Stimulated activated naive CD8-positive, alpha-beta T cell treated with anti-CD3 and anti-CD28 coated beads, Interleukin-15, Interleukin-2, amounts not matched to agents 100 ng/mL and 50 ng/mL, for 24 hours (primary cell): ENCODE data around the gene CIB4.
"Not testable (repeated sequence)": the region's sequence is repeated elsewhere in the genome, so short reads cannot be mapped to it uniquely, and the experiment has no call there.

ENCODE experiments used
- H3K27ac Mint-ChIP-seq: one replicate; pipeline ENCODE4 v1.8.0; 2021; ENCODE audit warnings: mild to moderate bottlenecking, mixed read lengths
- H3K27me3 Mint-ChIP-seq: one replicate; pipeline ENCODE4 v1.8.0; 2021; ENCODE audit warnings: mixed read lengths
- H3K36me3 Mint-ChIP-seq: one replicate; pipeline ENCODE4 v1.8.0; 2021; ENCODE audit warnings: low read depth, mixed read lengths
- H3K4me1 Mint-ChIP-seq: one replicate; pipeline ENCODE4 v1.8.0; 2021; ENCODE audit warnings: low read depth, mixed read lengths
- H3K4me3 Mint-ChIP-seq: one replicate; pipeline ENCODE4 v1.8.0; 2021; ENCODE audit warnings: mild to moderate bottlenecking, mixed read lengths
- H3K9me3 Mint-ChIP-seq: one replicate; pipeline ENCODE4 v1.8.0; 2021; ENCODE audit warnings: mixed read lengths

CIB4 gene

GRCh38 chr2:26574066-26574899 is 66.9 kb downstream of the CIB4 start:
- Mint-ChIP-seq H3K27ac (no peak overlapping the region), H3K4me3 (no peak overlapping the region), H3K27me3 (peaks cover 14% of the 10 kb centered on the region), H3K9me3 (no peaks in the 10 kb centered on the region), H3K4me1 (no peaks in the 10 kb centered on the region), H3K36me3 (no peaks in the 10 kb centered on the region)

GRCh38 chr2:26573241-26573925 is 67.8 kb downstream of the CIB4 start:
- Mint-ChIP-seq H3K9me3 (no peaks in the 10 kb centered on the region), H3K27me3 (peaks cover 12% of the 10 kb centered on the region), H3K27ac (no peak overlapping the region), H3K36me3 (no peaks in the 10 kb centered on the region), H3K4me1 (no peaks in the 10 kb centered on the region), H3K4me3 (no peak overlapping the region)

- H3K4me3 Mint-ChIP-seq: no peak overlapping the region
- H3K36me3 Mint-ChIP-seq: no peaks in the 10 kb centered on the region
- H3K9me3 Mint-ChIP-seq: no peaks in the 10 kb centered on the region
- no peak overlapping the region for H3K27ac Mint-ChIP-seq
- H3K27me3 Mint-ChIP-seq: peaks cover 12% of the 10 kb centered on the region
- no peaks in the 10 kb centered on the region for H3K4me1 Mint-ChIP-seq
These were observed 68.6 kb downstream of the CIB4 start for GRCh38 chr2:26572591-26572990.

GRCh38 chr2:26571316-26571715 is 69.8 kb downstream of the CIB4 start:
- H3K4me3 Mint-ChIP-seq: no peak overlapping the region
- H3K27ac Mint-ChIP-seq: no peak overlapping the region
- H3K4me1 Mint-ChIP-seq: no peaks in the 10 kb centered on the region
- no peaks in the 10 kb centered on the region for H3K36me3 Mint-ChIP-seq
- H3K9me3 Mint-ChIP-seq: no peaks in the 10 kb centered on the region
- peaks cover 18% of the 10 kb centered on the region for H3K27me3 Mint-ChIP-seq

- Mint-ChIP-seq H3K4me3 (no peak overlapping the region), H3K27me3 (peaks cover 27% of the 10 kb centered on the region)
These were observed 71.1 kb downstream of the CIB4 start for GRCh38 chr2:26570083-26570430.

GRCh38 chr2:26569216-26570082 is 71.7 kb downstream of the CIB4 start:
- no peaks in the 10 kb centered on the region for H3K4me1 Mint-ChIP-seq
- no peaks in the 10 kb centered on the region for H3K36me3 Mint-ChIP-seq
- peaks cover 30% of the 10 kb centered on the region for H3K27me3 Mint-ChIP-seq
- H3K9me3 Mint-ChIP-seq: no peaks in the 10 kb centered on the region
- H3K27ac Mint-ChIP-seq: no peak overlapping the region
- H3K4me3 Mint-ChIP-seq: no peak overlapping the region

More at GRCh38 chr2:26570083-26570430, 71.1 kb downstream of the CIB4 start:
- Mint-ChIP-seq H3K27ac (no peak overlapping the region), H3K4me1 (no peaks in the 10 kb centered on the region), H3K9me3 (no peaks in the 10 kb centered on the region), H3K36me3 (no peaks in the 10 kb centered on the region)

- H3K4me3 Mint-ChIP-seq: no peak overlapping the region
- H3K27ac Mint-ChIP-seq: no peak overlapping the region
- H3K27me3 Mint-ChIP-seq: peaks cover 41% of the 10 kb centered on the region
- H3K4me1 Mint-ChIP-seq: peaks cover 1% of the 10 kb centered on the region
- no peaks in the 10 kb centered on the region for H3K9me3 Mint-ChIP-seq
- no peaks in the 10 kb centered on the region for H3K36me3 Mint-ChIP-seq
These were observed 72.9 kb downstream of the CIB4 start for GRCh38 chr2:26568076-26568890.

- Mint-ChIP-seq H3K27ac (no peak overlapping the region), H3K27me3 (peaks cover 48% of the 10 kb centered on the region), H3K9me3 (no peaks in the 10 kb centered on the region), H3K36me3 (no peaks in the 10 kb centered on the region), H3K4me1 (peaks cover 9% of the 10 kb centered on the region), H3K4me3 (no peak overlapping the region)
These were observed 73.6 kb downstream of the CIB4 start for GRCh38 chr2:26567534-26567933.

- not testable (repeated sequence) for H3K9me3 Mint-ChIP-seq, H3K36me3 Mint-ChIP-seq, H3K4me3 Mint-ChIP-seq, H3K27ac Mint-ChIP-seq
- H3K4me1 Mint-ChIP-seq: peaks cover 14% of the 10 kb centered on the region
- H3K27me3 Mint-ChIP-seq: peaks cover 53% of the 10 kb centered on the region
These were observed 74.4 kb downstream of the CIB4 start for GRCh38 chr2:26566731-26567130.

- Mint-ChIP-seq H3K9me3 (no peaks in the 10 kb centered on the region), H3K27ac (no peak overlapping the region), H3K36me3 (no peaks in the 10 kb centered on the region), H3K4me1 (peaks cover 16% of the 10 kb centered on the region), H3K4me3 (no peak overlapping the region), H3K27me3 (peaks cover 57% of the 10 kb centered on the region)
These were observed 75.1 kb downstream of the CIB4 start for GRCh38 chr2:26566081-26566375.

GRCh38 chr2:26564121-26564644 is 77.0 kb downstream of the CIB4 start:
- Mint-ChIP-seq H3K27ac (no peak overlapping the region), H3K4me1 (peaks cover 16% of the 10 kb centered on the region), H3K27me3 (peaks cover 63% of the 10 kb centered on the region), H3K9me3 (no peaks in the 10 kb centered on the region), H3K36me3 (no peaks in the 10 kb centered on the region), H3K4me3 (no peak overlapping the region)

- H3K27me3 Mint-ChIP-seq: peaks cover 60% of the 10 kb centered on the region
- H3K4me3 Mint-ChIP-seq: no peak overlapping the region
These were observed 77.5 kb downstream of the CIB4 start for GRCh38 chr2:26563686-26564085.

GRCh38 chr2:26562811-26563645 is 78.1 kb downstream of the CIB4 start:
- no peaks in the 10 kb centered on the region for H3K9me3 Mint-ChIP-seq
- H3K27me3 Mint-ChIP-seq: peaks cover 66% of the 10 kb centered on the region
- no peak overlapping the region for H3K27ac Mint-ChIP-seq
- H3K36me3 Mint-ChIP-seq: no peaks in the 10 kb centered on the region
- H3K4me1 Mint-ChIP-seq: peaks cover 16% of the 10 kb centered on the region
- no peak overlapping the region for H3K4me3 Mint-ChIP-seq

More at GRCh38 chr2:26563686-26564085, 77.5 kb downstream of the CIB4 start:
- no peak overlapping the region for H3K27ac Mint-ChIP-seq
- no peaks in the 10 kb centered on the region for H3K9me3 Mint-ChIP-seq
- H3K4me1 Mint-ChIP-seq: peaks cover 16% of the 10 kb centered on the region
- no peaks in the 10 kb centered on the region for H3K36me3 Mint-ChIP-seq
